Measurements from ENCODE around the gene MKRN2. TPM values are rescaled to one million over a fixed set of nuclear protein-coding genes. Genes with fewer than 3 reads are reported as not detected.
"Not testable (repeated sequence)": the region's sequence is repeated elsewhere in the genome, so short reads cannot be mapped to it uniquely, and the experiment has no call there.

The MKRN2 gene
- total RNA-seq, 2 donors from 2014 or later, result 21.9 to 23.9 TPM

DNA sequence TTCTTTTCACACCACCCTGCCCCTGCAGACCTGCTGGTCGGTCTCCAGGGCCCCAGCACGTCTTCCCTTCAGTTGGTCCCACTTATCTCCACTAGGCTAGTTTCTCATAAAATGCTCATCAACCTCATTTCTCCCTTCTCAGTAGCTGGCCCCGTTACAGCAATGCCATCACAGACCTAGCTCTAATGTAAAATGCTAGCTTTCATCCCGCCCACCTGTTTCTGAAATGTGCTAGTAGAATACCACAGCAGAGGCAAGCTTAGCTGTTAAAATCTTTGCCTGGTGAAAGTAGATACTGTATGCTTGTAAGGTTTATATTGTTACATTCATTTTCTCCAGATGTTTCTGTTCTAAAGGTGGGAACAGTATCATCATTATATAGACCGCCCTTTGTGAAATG lies 24.7 kb upstream of the MKRN2 start:
- peaks cover 11% of the 10 kb centered on the region for H3K36me3 Mint-ChIP-seq (ENCODE audit: low read depth)
- ATAC-seq, result no peak
- H3K27ac Mint-ChIP-seq, result no peak overlapping the region

DNA sequence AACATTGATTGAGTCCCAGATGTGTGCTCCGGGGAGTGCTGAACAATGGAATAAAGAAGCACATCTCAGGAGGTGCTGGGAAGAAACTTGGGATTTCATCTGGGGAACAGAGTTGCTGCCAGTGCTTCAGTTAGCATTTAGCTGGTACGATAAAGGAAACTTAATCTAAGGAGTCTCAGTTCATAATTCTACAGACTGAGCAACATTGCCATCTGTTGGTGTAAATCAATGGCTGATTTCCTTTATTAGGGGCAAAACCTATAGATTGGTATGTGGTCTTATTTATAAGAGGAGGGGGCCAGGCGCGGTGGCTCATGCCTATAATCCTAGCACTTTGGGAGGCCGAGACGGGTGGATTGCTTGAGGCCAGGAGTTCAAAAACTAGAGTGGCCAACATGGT lies 20.5 kb upstream of the MKRN2 start:
- DNase-seq, result no peak
- no peaks in the 10 kb centered on the region for H3K27me3 Mint-ChIP-seq

More for the DNA sequence above, 24.7 kb upstream of the MKRN2 start:
- Mint-ChIP-seq H3K4me3 (no peak overlapping the region), H3K4me1 (peaks cover 3% of the 10 kb centered on the region), H3K27me3 (no peaks in the 10 kb centered on the region)
- no peak for DNase-seq
- H3K9me3 ChIP-seq (ENCODE audit: control insufficient read depth, low read length, poor library complexity, severe bottlenecking), result no peaks in the 10 kb centered on the region

DNA sequence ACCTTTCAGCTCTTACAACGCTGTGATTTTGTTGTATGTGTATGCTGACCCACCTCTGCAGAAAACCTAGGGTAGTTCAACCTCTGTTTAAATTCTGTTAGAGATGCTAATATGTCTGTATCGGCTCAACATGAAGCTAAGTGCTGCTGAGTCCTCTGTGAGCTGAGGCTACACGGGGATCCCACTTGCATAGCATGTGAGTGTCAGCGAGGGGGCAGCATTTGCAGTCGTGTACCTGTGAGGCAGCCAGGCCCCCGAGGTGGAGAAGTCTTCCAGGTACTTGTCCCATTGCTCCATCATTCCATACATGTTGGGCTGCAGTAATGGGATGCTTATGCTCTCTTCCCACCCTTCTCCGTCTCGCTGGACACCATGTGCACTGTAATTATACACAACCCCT lies 15.3 kb upstream of the MKRN2 start:
- ATAC-seq, result no peak
- H3K27ac Mint-ChIP-seq, result no peak overlapping the region
- no peaks in the 10 kb centered on the region for H3K9me3 ChIP-seq (ENCODE audit: control insufficient read depth, low read length, poor library complexity, severe bottlenecking)
- H3K4me1 Mint-ChIP-seq, result no peaks in the 10 kb centered on the region
- no peak overlapping the region for H3K4me3 Mint-ChIP-seq
- no peaks in the 10 kb centered on the region for H3K27me3 Mint-ChIP-seq
- H3K36me3 Mint-ChIP-seq (ENCODE audit: low read depth), result no peaks in the 10 kb centered on the region
- DNase-seq, result no peak

More for the DNA sequence above, 20.5 kb upstream of the MKRN2 start:
- no peak for ATAC-seq
- Mint-ChIP-seq H3K4me1 (peaks cover 3% of the 10 kb centered on the region), H3K4me3 (no peak overlapping the region), H3K36me3 (ENCODE audit: low read depth) (peaks cover 5% of the 10 kb centered on the region), H3K27ac (peak overlapping the region; percentile 54)
- no peaks in the 10 kb centered on the region for H3K9me3 ChIP-seq (ENCODE audit: control insufficient read depth, low read length, poor library complexity, severe bottlenecking)

DNA sequence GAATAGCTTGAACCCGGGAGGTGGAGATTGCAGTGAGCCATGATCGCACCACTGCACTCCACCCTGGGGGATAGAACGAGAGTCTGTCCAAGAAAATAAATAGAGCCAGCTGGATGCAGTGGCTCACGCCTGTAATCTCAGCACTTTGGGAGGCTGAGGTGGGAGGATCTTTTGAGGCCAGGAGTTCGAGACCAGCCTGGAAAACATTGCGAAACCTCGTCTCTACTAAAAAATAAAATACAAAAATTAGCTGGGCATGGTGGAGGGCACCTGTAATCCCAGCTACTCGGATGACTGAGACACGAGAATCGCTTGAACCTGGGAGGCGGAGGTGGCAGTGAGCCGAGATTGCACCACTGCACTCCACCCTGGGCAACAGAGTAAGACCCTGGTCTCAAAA lies 13.4 kb upstream of the MKRN2 start:
- H3K4me1 Mint-ChIP-seq; H3K4me3 Mint-ChIP-seq; H3K36me3 Mint-ChIP-seq (ENCODE audit: low read depth); H3K27ac Mint-ChIP-seq; H3K27me3 Mint-ChIP-seq; ATAC-seq; DNase-seq; H3K9me3 ChIP-seq (ENCODE audit: control insufficient read depth, low read length, poor library complexity, severe bottlenecking): not testable (repeated sequence)

DNA sequence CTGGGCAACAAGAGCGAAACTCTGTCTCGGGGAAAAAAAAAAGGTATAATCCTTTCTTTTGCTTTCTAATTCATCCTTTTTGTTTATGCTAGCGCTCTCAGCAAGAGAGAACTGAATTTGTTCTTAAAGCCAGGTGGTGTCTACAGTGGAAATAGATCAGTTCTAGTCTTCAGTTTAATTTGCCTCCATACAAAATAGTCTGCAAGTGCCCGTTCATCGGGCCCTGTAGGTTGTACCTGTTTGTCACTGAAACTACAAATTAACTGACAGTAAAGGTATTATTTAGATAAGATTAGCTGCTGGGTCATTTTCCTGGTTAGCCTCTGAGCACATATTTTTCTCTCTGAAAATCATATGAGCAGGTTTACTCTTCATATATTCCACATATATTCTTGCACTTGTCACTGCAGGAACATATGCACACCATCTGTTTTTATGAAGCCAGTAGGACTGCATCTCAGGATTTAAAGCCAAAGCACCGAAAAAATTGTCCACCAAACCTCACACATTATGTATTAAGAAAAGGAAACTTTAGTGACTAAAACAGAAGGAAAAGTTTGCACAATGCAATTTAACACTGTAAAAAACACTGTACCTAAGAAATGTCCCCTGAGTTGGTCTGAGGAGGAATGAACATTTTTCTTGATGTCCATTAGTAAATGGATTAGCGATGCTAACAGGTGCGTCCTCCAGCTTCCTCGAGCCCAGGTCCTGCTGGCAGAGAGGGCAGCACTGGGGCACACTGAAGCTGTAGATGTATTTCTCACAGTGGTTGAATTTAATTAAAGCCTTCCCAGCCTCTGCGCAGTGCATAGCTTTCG lies 12.0 kb upstream of the MKRN2 start:
- Mint-ChIP-seq H3K4me1 (no peaks in the 10 kb centered on the region), H3K27me3 (peaks cover under 1% of the 10 kb centered on the region), H3K4me3 (no peak overlapping the region), H3K36me3 (ENCODE audit: low read depth) (no peaks in the 10 kb centered on the region), H3K27ac (no peak overlapping the region)
- ATAC-seq (no peak), DNase-seq (no peak)
- no peaks in the 10 kb centered on the region for H3K9me3 ChIP-seq (ENCODE audit: control insufficient read depth, low read length, poor library complexity, severe bottlenecking)

DNA sequence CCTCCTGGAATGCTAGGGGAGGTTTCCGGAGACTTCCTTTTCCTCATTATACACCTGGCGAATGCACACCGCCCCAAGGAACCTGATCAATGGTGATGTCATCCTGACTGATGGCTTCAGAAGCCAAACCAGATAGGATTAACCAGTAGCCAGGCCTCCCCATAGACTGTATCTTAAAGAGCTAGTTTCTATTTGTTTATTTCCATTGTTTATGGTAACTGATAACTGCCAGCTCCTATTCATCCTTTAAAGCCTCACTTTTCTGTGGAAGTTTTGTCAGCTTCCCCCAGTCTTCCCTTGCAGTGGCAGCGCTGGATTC lies 11.5 kb upstream of the MKRN2 start, which contains the start of gene MKRN2OS:
MKRN2OS (minus strand) TSS at position 27 of the 319 bp plus-strand sequence. CDS start 35 bp downstream, outside the sequence.
- Mint-ChIP-seq H3K4me1 (no peaks in the 10 kb centered on the region), H3K36me3 (ENCODE audit: low read depth) (no peaks in the 10 kb centered on the region), H3K27me3 (peaks cover 6% of the 10 kb centered on the region), H3K4me3 (no peak within 1 kb of the TSS), H3K27ac (no peak within 1 kb of the TSS)
- H3K9me3 ChIP-seq (ENCODE audit: control insufficient read depth, low read length, poor library complexity, severe bottlenecking), result no peaks in the 10 kb centered on the region
- no peak for ATAC-seq
- no peak for DNase-seq

DNA sequence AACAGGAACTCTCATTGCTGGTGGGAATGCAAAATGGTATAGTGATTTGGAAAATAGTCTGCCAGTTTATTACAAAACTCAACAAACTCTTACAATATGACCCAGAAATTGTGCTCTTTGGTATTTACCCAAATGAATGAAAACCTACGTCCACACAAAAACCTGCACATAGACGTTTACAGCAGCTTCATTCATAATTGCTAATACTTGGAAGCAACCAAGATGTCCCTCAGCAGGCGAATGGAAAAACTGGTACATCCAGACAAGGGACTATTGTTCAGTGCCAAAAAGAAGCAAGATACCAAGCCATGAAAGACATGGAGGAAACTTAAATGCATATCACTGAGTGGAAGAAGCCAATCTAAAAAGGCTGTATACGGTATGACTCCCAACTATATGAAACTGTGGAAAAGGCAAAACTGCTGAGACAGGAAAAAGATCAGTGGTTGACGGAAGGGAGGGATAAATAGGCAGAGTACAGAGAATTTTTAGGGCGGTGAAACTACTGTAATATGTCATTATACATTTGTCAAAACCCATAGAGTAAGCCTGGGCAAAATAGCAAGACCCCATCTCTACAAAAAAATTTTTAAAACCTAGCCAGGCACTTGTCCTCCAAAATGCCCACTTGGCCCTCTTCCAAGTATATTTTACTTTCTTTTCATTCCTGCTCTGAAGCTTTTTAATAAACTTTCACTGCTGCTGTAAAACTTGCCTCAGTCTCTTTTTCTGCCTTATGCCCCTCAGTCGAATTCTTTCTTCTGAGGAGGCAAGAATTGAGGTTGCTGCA lies 6.7 kb upstream of the MKRN2 start:
- DNase-seq (no peak), ATAC-seq (no peak)
- H3K9me3 ChIP-seq (ENCODE audit: control insufficient read depth, low read length, poor library complexity, severe bottlenecking), result no peaks in the 10 kb centered on the region
- no peaks in the 10 kb centered on the region for H3K36me3 Mint-ChIP-seq (ENCODE audit: low read depth)
- H3K27ac Mint-ChIP-seq, result no peak overlapping the region
- H3K4me1 Mint-ChIP-seq, result peaks cover 8% of the 10 kb centered on the region
- peaks cover 23% of the 10 kb centered on the region for H3K27me3 Mint-ChIP-seq
- H3K4me3 Mint-ChIP-seq, result no peak overlapping the region

DNA sequence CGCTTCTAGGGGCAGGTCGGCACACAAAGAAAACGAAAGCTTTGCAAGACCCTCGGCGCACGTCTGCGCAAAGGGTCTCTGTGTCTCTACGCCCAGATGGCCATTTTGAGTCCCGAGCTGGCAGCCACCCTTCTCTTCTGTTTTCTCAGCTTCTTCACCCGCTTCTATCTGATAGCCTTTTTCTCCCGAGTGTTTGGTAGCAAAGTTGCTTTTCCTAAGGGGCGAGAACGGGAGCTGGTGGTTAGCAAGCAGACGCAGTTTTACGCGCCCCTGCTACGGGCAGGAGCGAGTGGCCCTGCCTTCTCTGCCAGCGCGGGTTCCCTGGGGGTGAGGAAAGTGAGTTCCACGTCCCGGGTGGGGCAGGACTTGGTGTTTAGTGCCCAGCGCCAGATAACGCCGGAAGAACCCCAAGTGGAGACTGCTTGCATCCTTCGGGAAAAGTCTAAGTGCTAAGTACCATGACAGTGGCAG lies 2.9 kb upstream of the MKRN2 start:
- no peaks in the 10 kb centered on the region for H3K9me3 ChIP-seq (ENCODE audit: control insufficient read depth, low read length, poor library complexity, severe bottlenecking)
- no peak for ATAC-seq
- Mint-ChIP-seq H3K27ac (no peak overlapping the region), H3K4me1 (peaks cover 29% of the 10 kb centered on the region), H3K27me3 (peaks cover 38% of the 10 kb centered on the region), H3K4me3 (peak overlapping the region; percentile 75), H3K36me3 (ENCODE audit: low read depth) (peaks cover 3% of the 10 kb centered on the region)
- DNase-seq, result no peak

DNA sequence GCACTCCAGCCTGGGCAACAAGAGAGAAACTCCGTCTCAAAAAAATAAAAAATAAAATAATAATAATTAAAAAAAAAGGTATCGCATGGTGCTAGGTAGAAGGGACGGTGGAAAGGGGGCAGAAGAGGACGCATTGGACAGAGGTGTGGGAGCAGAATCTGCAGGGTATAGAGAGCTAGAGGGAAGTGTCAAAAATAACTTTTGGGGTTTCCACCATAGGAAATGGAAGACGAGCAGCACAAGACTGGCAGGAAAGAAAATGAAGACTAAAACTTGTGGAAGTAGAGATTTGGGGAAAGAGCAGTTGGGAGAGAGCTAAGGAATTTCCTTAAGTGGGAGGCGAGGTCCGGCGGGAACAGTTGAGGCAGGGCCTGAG lies 585 bp upstream of the MKRN2 start:
- Mint-ChIP-seq H3K27me3 (peaks cover 27% of the 10 kb centered on the region), H3K4me1 (peaks cover 42% of the 10 kb centered on the region), H3K36me3 (ENCODE audit: low read depth) (peaks cover 3% of the 10 kb centered on the region), H3K27ac (peak overlapping the region; percentile 97), H3K4me3 (peak overlapping the region; percentile 99)
- DNase-seq (no peak), ATAC-seq (no peak)
- H3K9me3 ChIP-seq (ENCODE audit: control insufficient read depth, low read length, poor library complexity, severe bottlenecking), result no peaks in the 10 kb centered on the region

DNA sequence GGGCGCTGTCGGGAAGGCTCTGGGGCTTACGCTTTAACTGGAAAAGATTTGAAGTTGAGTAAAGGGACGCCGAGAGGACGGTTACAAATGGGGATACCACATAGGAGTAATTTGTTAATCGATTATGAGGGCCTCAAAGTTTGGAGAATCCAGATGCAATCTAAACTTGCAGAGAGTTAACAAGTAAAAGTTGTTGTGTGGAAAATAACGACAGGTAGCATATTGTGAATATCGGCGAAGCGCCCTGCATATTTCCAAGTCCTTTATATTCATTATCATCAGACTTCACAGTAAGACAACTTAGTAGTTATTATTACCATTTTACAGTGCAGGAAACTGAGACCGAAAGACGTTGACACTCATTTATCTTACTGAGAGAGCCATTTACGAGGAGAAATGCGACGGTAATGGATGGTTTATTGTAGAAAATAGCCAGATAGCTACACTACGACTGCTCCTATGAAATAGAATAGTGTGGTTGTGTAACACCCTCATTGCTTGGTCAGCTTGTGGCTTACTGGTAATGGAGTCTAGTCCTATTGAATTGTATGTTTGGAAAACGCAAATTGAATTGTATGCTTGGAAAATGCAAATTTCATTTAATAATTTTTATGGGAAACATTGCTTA lies 700 bp downstream of the MKRN2 start:
- Mint-ChIP-seq H3K4me3 (peak overlapping the region; percentile 99), H3K36me3 (ENCODE audit: low read depth) (peaks cover 3% of the 10 kb centered on the region), H3K27me3 (peaks cover 27% of the 10 kb centered on the region), H3K4me1 (peaks cover 45% of the 10 kb centered on the region), H3K27ac (peak overlapping the region; percentile 97)
- no peak for ATAC-seq
- no peaks in the 10 kb centered on the region for H3K9me3 ChIP-seq (ENCODE audit: control insufficient read depth, low read length, poor library complexity, severe bottlenecking)
- no peak for DNase-seq

DNA sequence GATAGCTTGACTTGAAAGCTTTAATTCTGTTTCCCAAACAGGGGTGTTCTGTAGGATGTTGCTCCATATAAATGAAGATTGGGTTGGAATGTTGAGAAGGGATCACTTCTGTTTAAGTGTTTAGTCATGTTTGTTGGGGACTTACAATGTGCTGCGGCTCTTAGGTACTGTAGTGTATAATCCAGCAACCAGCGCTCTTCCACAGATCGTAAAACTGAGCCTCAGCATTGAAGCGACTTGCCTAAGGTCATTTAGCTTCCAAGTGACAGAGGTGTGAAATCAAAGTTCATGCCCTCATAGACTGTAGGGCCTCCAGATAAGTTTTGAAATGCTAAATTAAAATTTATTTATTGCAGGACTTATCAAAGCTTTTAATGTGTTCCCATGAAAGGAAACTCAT lies 1.8 kb downstream of the MKRN2 start:
- ATAC-seq (no peak), DNase-seq (no peak)
- peaks cover 3% of the 10 kb centered on the region for H3K36me3 Mint-ChIP-seq (ENCODE audit: low read depth)
- peak overlapping the region; percentile 99 for H3K4me3 Mint-ChIP-seq
- H3K4me1 Mint-ChIP-seq, result peaks cover 43% of the 10 kb centered on the region
- peaks cover 25% of the 10 kb centered on the region for H3K27me3 Mint-ChIP-seq
- H3K27ac Mint-ChIP-seq, result no peak overlapping the region
- no peaks in the 10 kb centered on the region for H3K9me3 ChIP-seq (ENCODE audit: control insufficient read depth, low read length, poor library complexity, severe bottlenecking)

DNA sequence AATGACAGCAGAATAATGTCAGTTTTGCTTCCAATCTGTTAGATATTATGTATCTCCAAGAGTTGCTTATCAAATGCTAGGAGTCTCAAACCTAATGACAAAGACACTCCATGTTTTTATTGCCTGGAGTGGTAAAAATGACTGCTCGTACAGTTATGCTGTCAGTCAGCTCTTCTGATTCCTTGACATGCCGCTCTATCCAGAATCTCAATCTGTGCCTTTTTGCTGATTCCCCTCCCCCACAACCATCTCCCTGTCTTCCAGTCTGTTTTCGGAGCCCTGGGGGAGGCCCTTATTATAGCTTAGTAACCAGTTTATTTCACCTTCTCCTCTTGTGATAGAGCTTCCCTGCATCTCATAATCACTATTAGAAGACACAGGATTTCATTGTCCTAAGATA lies 2.6 kb downstream of the MKRN2 start:
- ATAC-seq, result no peak
- H3K9me3 ChIP-seq (ENCODE audit: control insufficient read depth, low read length, poor library complexity, severe bottlenecking), result no peaks in the 10 kb centered on the region
- Mint-ChIP-seq H3K27ac (no peak overlapping the region), H3K4me3 (no peak overlapping the region), H3K27me3 (peaks cover 20% of the 10 kb centered on the region), H3K4me1 (peaks cover 37% of the 10 kb centered on the region), H3K36me3 (ENCODE audit: low read depth) (peaks cover 3% of the 10 kb centered on the region)
- DNase-seq, result no peak

DNA sequence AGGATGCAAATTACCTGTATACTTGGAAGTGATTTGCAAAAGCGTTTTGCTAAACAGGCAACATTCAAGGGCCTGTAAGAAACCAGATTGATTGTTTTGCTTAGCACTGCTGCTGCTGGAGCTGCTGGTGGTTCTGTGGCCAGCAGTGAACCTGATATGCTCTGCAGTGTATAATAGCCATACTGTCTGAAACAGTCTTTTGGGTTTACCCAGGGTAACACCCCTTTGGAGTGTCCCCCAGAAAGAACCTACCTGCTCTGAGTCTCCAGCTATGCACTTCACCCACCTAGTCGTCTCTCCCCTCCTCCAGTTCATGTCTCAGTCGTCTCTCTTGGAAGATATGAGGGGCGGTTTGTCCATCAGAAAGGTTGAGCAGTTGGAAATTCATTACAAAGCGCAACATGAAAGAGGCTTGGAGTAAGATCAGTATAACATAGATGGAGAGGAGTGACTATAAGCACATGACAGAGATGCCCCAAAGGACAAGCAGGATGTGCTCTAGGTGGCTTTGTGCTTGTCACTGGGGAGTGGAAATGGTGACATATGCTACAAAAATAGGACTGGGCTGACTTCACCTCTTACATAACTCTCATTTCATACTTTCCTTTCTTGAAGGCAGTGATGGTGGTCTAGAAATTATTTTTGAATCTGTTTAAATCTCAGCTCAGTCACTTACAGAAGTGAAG lies 3.8 kb downstream of the MKRN2 start:
- H3K27me3 Mint-ChIP-seq, result peaks cover 9% of the 10 kb centered on the region
- H3K36me3 Mint-ChIP-seq (ENCODE audit: low read depth), result peaks cover 3% of the 10 kb centered on the region
- no peak for DNase-seq
- no peaks in the 10 kb centered on the region for H3K9me3 ChIP-seq (ENCODE audit: control insufficient read depth, low read length, poor library complexity, severe bottlenecking)
- H3K4me3 Mint-ChIP-seq, result no peak overlapping the region
- peaks cover 37% of the 10 kb centered on the region for H3K4me1 Mint-ChIP-seq
- ATAC-seq, result no peak
- H3K27ac Mint-ChIP-seq, result peak overlapping the region; percentile 66
